H4 (cell line): Measurements from ENCODE around the gene GAD1. TPM values are rescaled to one million over a fixed set of nuclear protein-coding genes. Genes with fewer than 3 reads are reported as not detected.

ENCODE experiments used
- DNase-seq: peaks from one replicate; pipeline ENCODE4 v3.0.0-alpha.2; 2015; ENCODE audit warnings: low spot score
- total RNA-seq: library from RNA; depleted of rRNA; stranded (reverse); fragments of >200 nt; shearing (Covaris generic); gene quantifications from 2 replicates; pipeline ENCODE4 v1.2.3, GENCODE V29; 2014; rRNA removed

GAD1 gene
- total RNA-seq: 2.2 and 4.3 TPM in 2 replicates

GRCh38 chr2:170816504-170817092, at the start of gene GAD1:
Gene GAD1, plus strand, starts transcription at chr2:170816887. Its CDS starts 1,705 bp downstream, at chr2:170818592.
- DNase-seq: peak; percentile 80

- DNase-seq: peak; percentile 68
These were observed 46.6 kb upstream of the GAD1 start, which contains the start of gene ERICH2 for GRCh38 chr2:170770008-170770605. Gene ERICH2, plus strand, starts transcription at chr2:170770378. Its CDS starts 304 bp downstream, at chr2:170770682.

- peak; percentile 84 for DNase-seq
These were observed 45.9 kb upstream of the GAD1 start for GRCh38 chr2:170770606-170771420.

GRCh38 chr2:170771421-170771937, 45.2 kb upstream of the GAD1 start:
- peak; percentile 6 for DNase-seq

- DNase-seq: no peak
These were observed 44.4 kb upstream of the GAD1 start for GRCh38 chr2:170772295-170772694.

GRCh38 chr2:170774074-170774473, 42.6 kb upstream of the GAD1 start:
- DNase-seq: no peak

- DNase-seq: no peak
These were observed 37.8 kb upstream of the GAD1 start for GRCh38 chr2:170778900-170779299.

- no peak for DNase-seq
These were observed 37.4 kb upstream of the GAD1 start for GRCh38 chr2:170779304-170779703.

- DNase-seq: no peak
These were observed 34.0 kb upstream of the GAD1 start for GRCh38 chr2:170782673-170783072.

GRCh38 chr2:170783549-170783948, 33.1 kb upstream of the GAD1 start:
- DNase-seq: no peak

- DNase-seq: no peak
These were observed 17.7 kb upstream of the GAD1 start for GRCh38 chr2:170798996-170799395.

- DNase-seq: no peak
These were observed 10.1 kb upstream of the GAD1 start for GRCh38 chr2:170806548-170806947.

GRCh38 chr2:170812710-170813600, 3.7 kb upstream of the GAD1 start:
- DNase-seq: peak; percentile 74

- DNase-seq: peak; percentile 32
These were observed 2.8 kb upstream of the GAD1 start for GRCh38 chr2:170813611-170814532.

- no peak for DNase-seq
These were observed 2.0 kb upstream of the GAD1 start for GRCh38 chr2:170814533-170815230.

GRCh38 chr2:170815311-170815710, 1.4 kb upstream of the GAD1 start:
- DNase-seq: no peak

- DNase-seq: peak; percentile 46
These were observed 762 bp upstream of the GAD1 start for GRCh38 chr2:170815746-170816503.

- no peak for DNase-seq
These were observed 677 bp downstream of the GAD1 start for GRCh38 chr2:170817093-170818035.
